H9 (cell line): Measurements from ENCODE around the gene HMCN1. TPM values are rescaled to one million over a fixed set of nuclear protein-coding genes. Genes with fewer than 3 reads are reported as not detected.

Experiments used
- DNase-seq: peaks from one replicate; pipeline ENCODE4 v3.0.0-alpha.2; 2017
- H2AFZ ChIP-seq: one replicate; pipeline ENCODE4 v1.6.1; 2013; ENCODE audit warnings: mild to moderate bottlenecking, low read length, control low read depth, moderate library complexity
- H2AK5ac ChIP-seq: 2 replicates; pipeline ENCODE4 v1.6.1; 2013; ENCODE audit warnings: low read length, control low read depth, mixed read lengths; ENCODE audit not compliant: insufficient read length
- H2BK120ac ChIP-seq: one replicate; pipeline ENCODE4 v1.6.1; 2013; ENCODE audit warnings: low read depth, mild to moderate bottlenecking, low read length, control low read depth, inconsistent platforms; ENCODE audit not compliant: poor library complexity, severe bottlenecking
- H2BK12ac ChIP-seq: 2 replicates; pipeline ENCODE4 v1.6.1; 2013; ENCODE audit warnings: low read length, control low read depth, mixed read lengths, low read depth; ENCODE audit not compliant: insufficient read length
- H2BK15ac ChIP-seq: 2 replicates; pipeline ENCODE4 v1.6.1; 2013; ENCODE audit warnings: low read depth, low read length, control low read depth
- H2BK20ac ChIP-seq: one replicate; pipeline ENCODE4 v1.6.1; 2013; ENCODE audit warnings: low read depth, mild to moderate bottlenecking, low read length, control low read depth, inconsistent platforms; ENCODE audit not compliant: poor library complexity, severe bottlenecking
- H2BK5ac ChIP-seq: 2 replicates; pipeline ENCODE4 v1.6.1; 2013; ENCODE audit warnings: low read length, control low read depth, mixed read lengths; ENCODE audit not compliant: insufficient read length
- H3K14ac ChIP-seq: 2 replicates; pipeline ENCODE4 v1.6.1; 2013; ENCODE audit warnings: low read length, control low read depth; ENCODE audit not compliant: insufficient read depth
- H3K18ac ChIP-seq: 2 replicates; pipeline ENCODE4 v1.6.1; 2013; ENCODE audit warnings: low read depth, mild to moderate bottlenecking, mixed read lengths, low read length, control low read depth; ENCODE audit not compliant: insufficient read length
- H3K23ac ChIP-seq: 2 replicates; pipeline ENCODE4 v1.6.1; 2013; ENCODE audit warnings: low read length, control low read depth, mixed read lengths, low read depth; ENCODE audit not compliant: insufficient read length
- H3K23me2 ChIP-seq: 2 replicates; pipeline ENCODE4 v1.6.1; 2013; ENCODE audit warnings: low read depth, mild to moderate bottlenecking, mixed read lengths, low read length, control low read depth; ENCODE audit not compliant: insufficient read length, poor library complexity, severe bottlenecking
- H3K27ac ChIP-seq: 2 replicates; pipeline ENCODE4 v1.5.1; 2013; ENCODE audit warnings: low read length, control low read depth, mixed read lengths, low read depth; ENCODE audit not compliant: insufficient read length
- H3K27me3 ChIP-seq: 2 replicates; pipeline ENCODE4 v1.6.1; 2013; ENCODE audit warnings: low read length, control low read depth, inconsistent platforms; ENCODE audit not compliant: insufficient read depth
- H3K4ac ChIP-seq: 2 replicates; pipeline ENCODE4 v1.6.1; 2013; ENCODE audit warnings: low read depth, mild to moderate bottlenecking, control low read depth, inconsistent platforms, low read length, moderate library complexity
- H3K4me1 ChIP-seq: 2 replicates; pipeline ENCODE4 v1.6.1; 2013; ENCODE audit warnings: low read length, control low read depth, inconsistent platforms; ENCODE audit not compliant: insufficient read depth
- H3K4me2 ChIP-seq: 2 replicates; pipeline ENCODE4 v1.6.1; 2013; ENCODE audit warnings: low read length, control low read depth, mixed read lengths; ENCODE audit not compliant: insufficient read length, insufficient read depth
- H3K56ac ChIP-seq: 2 replicates; pipeline ENCODE4 v1.6.1; 2013; ENCODE audit warnings: low read depth, mild to moderate bottlenecking, mixed read lengths, low read length, control low read depth; ENCODE audit not compliant: insufficient read length
- H3K79me1 ChIP-seq: 2 replicates; pipeline ENCODE4 v1.6.1; 2013; ENCODE audit warnings: low read depth, mild to moderate bottlenecking, moderate library complexity, low read length, control low read depth, inconsistent platforms; ENCODE audit not compliant: insufficient read depth, poor library complexity, severe bottlenecking
- H3K79me2 ChIP-seq: 2 replicates; pipeline ENCODE4 v1.6.1; 2013; ENCODE audit warnings: low read length, control low read depth, inconsistent platforms; ENCODE audit not compliant: insufficient read depth
- H3K9ac ChIP-seq: 2 replicates; pipeline ENCODE4 v1.6.1; 2013; ENCODE audit warnings: low read length, control low read depth, mixed read lengths; ENCODE audit not compliant: insufficient read length; ENCODE audit errors: extremely low read depth
- H3K9me3 ChIP-seq: one replicate; pipeline ENCODE4 v1.6.1; 2013; ENCODE audit warnings: low read depth, low read length, inconsistent platforms; ENCODE audit not compliant: control insufficient read depth
- H3T11ph ChIP-seq: one replicate; pipeline ENCODE4 v1.6.1; 2013; ENCODE audit warnings: mild to moderate bottlenecking, low read length, control low read depth, inconsistent platforms
- H4K20me1 ChIP-seq: one replicate; pipeline ENCODE4 v1.6.1; 2013; ENCODE audit not compliant: control insufficient read depth, insufficient read length, insufficient read depth
- H4K5ac ChIP-seq: 2 replicates; pipeline ENCODE4 v1.6.1; 2013; ENCODE audit warnings: low read depth, mild to moderate bottlenecking, mixed read lengths, low read length, control low read depth; ENCODE audit not compliant: insufficient read length
- H4K8ac ChIP-seq: replicated peaks from 2 replicates; pipeline ENCODE4 v1.6.1; 2013; ENCODE audit warnings: low read length, control low read depth, mixed read lengths, low read depth; ENCODE audit not compliant: insufficient read length
- H4K91ac ChIP-seq: 2 replicates; pipeline ENCODE4 v1.6.1; 2013; ENCODE audit warnings: low read depth, mild to moderate bottlenecking, moderate library complexity, mixed read lengths, low read length, control low read depth; ENCODE audit not compliant: insufficient read length
- H3K27ac Mint-ChIP-seq, 3 experiments: 2 replicates in 2 of 3; 3 replicates in 1 of 3; pipeline ENCODE4 v1.8.0; 2020 to 2021; ENCODE audit warnings: mixed read lengths in 3 of 3, mild to moderate bottlenecking in 1 of 3, moderate library complexity in 1 of 3
- H3K27me3 Mint-ChIP-seq: 2 replicates; pipeline ENCODE4 v1.8.0; 2021; ENCODE audit warnings: low read depth, mild to moderate bottlenecking, moderate library complexity, mixed read lengths
- H3K36me3 Mint-ChIP-seq, 3 experiments: 2 replicates in 2 of 3; 3 replicates in 1 of 3; pipeline ENCODE4 v1.8.0; 2020 to 2021; ENCODE audit warnings: low read depth in 3 of 3, mixed read lengths in 3 of 3; ENCODE audit not compliant: insufficient read depth in 1 of 3
- H3K4me1 Mint-ChIP-seq, 2 experiments: 2 replicates each; pipeline ENCODE4 v1.8.0; 2020; ENCODE audit warnings: mixed read lengths in 2 of 2
- H3K4me3 Mint-ChIP-seq, 2 experiments: 2 replicates in 1 of 2; 3 replicates in 1 of 2; pipeline ENCODE4 v1.8.0; 2020 to 2021; ENCODE audit warnings: mild to moderate bottlenecking in 2 of 2, mixed read lengths in 2 of 2, moderate library complexity in 1 of 2
- H3K9me3 Mint-ChIP-seq, 2 experiments: 2 replicates in 1 of 2; 3 replicates in 1 of 2; pipeline ENCODE4 v1.8.0; 2020; ENCODE audit warnings: mild to moderate bottlenecking in 2 of 2, mixed read lengths in 2 of 2, moderate library complexity in 1 of 2
- WGBS: extraction: QIAGEN DNeasy Blood & Tissue Kit; methylation state at CpG from one replicate; pipeline ENCODE4 v1.1.7; 2013; ENCODE audit warnings: missing lambda C conversion rate, low lambda C conversion rate, mixed read lengths; ENCODE audit not compliant: insufficient read length; ENCODE audit errors: extremely low coverage; 5-methylcytosine and 5-hydroxymethylcytosine counted together
- total RNA-seq: library from RNA; stranded (reverse); gene quantifications from 2 replicates; pipeline ENCODE4 v1.2.1, GENCODE V29; 2021
- TF ChIP-seq, protein P1 (sequence below): fragments of 200-600 bp; sonication (generic); conservative IDR thresholded peaks from 3 replicates; pipeline ENCODE4 v1.8.0; 2021; ENCODE audit warnings: antibody characterized with exemption, mild to moderate bottlenecking

The HMCN1 gene
- total RNA-seq, 1 experiment from 2014 or later = 3.3 TPM

- no peak overlapping the region for H2AK5ac ChIP-seq
- H3K9ac ChIP-seq = no peak overlapping the region
- H3K18ac ChIP-seq = no peak overlapping the region
- H3K14ac ChIP-seq = no peak overlapping the region
- no peak overlapping the region for H2BK15ac ChIP-seq
- H3K23me2 ChIP-seq = no peaks in the 10 kb centered on the region
- H3K4ac ChIP-seq = no peak overlapping the region
- H3K79me2 ChIP-seq = no peaks in the 10 kb centered on the region
- no peak overlapping the region for H3K4me2 ChIP-seq
- H3K36me3 Mint-ChIP-seq = no peaks in the 10 kb centered on the region
- H2AFZ ChIP-seq = no peak overlapping the region
- no peak overlapping the region for H3T11ph ChIP-seq
- DNase-seq = no peak
- H4K91ac ChIP-seq = no peak overlapping the region
- H3K23ac ChIP-seq = no peak overlapping the region
- no peak overlapping the region for H2BK5ac ChIP-seq
- TF ChIP-seq, protein P1, sequence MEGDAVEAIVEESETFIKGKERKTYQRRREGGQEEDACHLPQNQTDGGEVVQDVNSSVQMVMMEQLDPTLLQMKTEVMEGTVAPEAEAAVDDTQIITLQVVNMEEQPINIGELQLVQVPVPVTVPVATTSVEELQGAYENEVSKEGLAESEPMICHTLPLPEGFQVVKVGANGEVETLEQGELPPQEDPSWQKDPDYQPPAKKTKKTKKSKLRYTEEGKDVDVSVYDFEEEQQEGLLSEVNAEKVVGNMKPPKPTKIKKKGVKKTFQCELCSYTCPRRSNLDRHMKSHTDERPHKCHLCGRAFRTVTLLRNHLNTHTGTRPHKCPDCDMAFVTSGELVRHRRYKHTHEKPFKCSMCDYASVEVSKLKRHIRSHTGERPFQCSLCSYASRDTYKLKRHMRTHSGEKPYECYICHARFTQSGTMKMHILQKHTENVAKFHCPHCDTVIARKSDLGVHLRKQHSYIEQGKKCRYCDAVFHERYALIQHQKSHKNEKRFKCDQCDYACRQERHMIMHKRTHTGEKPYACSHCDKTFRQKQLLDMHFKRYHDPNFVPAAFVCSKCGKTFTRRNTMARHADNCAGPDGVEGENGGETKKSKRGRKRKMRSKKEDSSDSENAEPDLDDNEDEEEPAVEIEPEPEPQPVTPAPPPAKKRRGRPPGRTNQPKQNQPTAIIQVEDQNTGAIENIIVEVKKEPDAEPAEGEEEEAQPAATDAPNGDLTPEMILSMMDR = no peak
- no peaks in the 10 kb centered on the region for H3K27me3 ChIP-seq
- H4K8ac ChIP-seq = no peak overlapping the region
- no peaks in the 10 kb centered on the region for H4K20me1 ChIP-seq
- no peak overlapping the region for H2BK20ac ChIP-seq
- no peak overlapping the region for H3K56ac ChIP-seq
- no peaks in the 10 kb centered on the region for H3K9me3 ChIP-seq
- H3K4me1 Mint-ChIP-seq = peaks cover 10 to 19% of the 10 kb centered on the region in 2 experiments
- no peak overlapping the region for H3K27ac ChIP-seq
- no peak overlapping the region for H2BK120ac ChIP-seq
- H4K5ac ChIP-seq = no peak overlapping the region
- H3K4me3 Mint-ChIP-seq = no peak overlapping the region
- WGBS = no CpG with 5 or more reads among the region's 1 CpG
- H2BK12ac ChIP-seq = no peak overlapping the region
- no peaks in the 10 kb centered on the region for H3K27me3 Mint-ChIP-seq
- H3K4me1 ChIP-seq = peaks cover 5% of the 10 kb centered on the region; the same call in 1 of the 2 replicates
- no peak overlapping the region for H3K27ac Mint-ChIP-seq
- H3K9me3 Mint-ChIP-seq = no peaks in the 10 kb centered on the region
- no peaks in the 10 kb centered on the region for H3K79me1 ChIP-seq
Measured at GRCh38 chr1:185853739-185854138, 119.5 kb downstream of the HMCN1 start.
